ENCODE data around the gene SPTBN1. TPM values are rescaled to one million over a fixed set of nuclear protein-coding genes. Genes with fewer than 3 reads are reported as not detected.

Gene SPTBN1
- total and polyA plus RNA-seq, 3 experiments from 2014 or later = 38.4 to 49.2 (median 38.5) TPM

GRCh38 chr2:54642677-54643430 is 186.7 kb downstream of the SPTBN1 start:
- Histone ChIP-seq H3K27me3 (ENCODE audit: insufficient read depth, low read length, poor library complexity, severe bottlenecking) (no peaks in the 10 kb centered on the region), H3K4me3 (ENCODE audit: low read length) (no peak overlapping the region), H3K36me3 (ENCODE audit: insufficient read depth, low read length) (peaks cover 74% of the 10 kb centered on the region), H3K9me3 (ENCODE audit: low read length) (no peaks in the 10 kb centered on the region), H3K4me1 (ENCODE audit: insufficient read depth, low read length) (peaks cover 4% of the 10 kb centered on the region), H3K27ac (ENCODE audit: low read depth, low read length) (no peak overlapping the region)
- ChIA-PET POLR2A (no interaction called here), CTCF (interaction anchor here (0.6 to 2.9 kb wide), 3 partner anchors 23 to 332 kb away, joined by 3 to 7 read pairs (median 3); no protein-coding TSS in a partner anchor)
- H3K27me3 Mint-ChIP-seq = no peaks in the 10 kb centered on the region
- H3K36me3 Mint-ChIP-seq = peaks cover 13 to 96% (median 27%) of the 10 kb centered on the region in 3 donors
- H3K9me3 Mint-ChIP-seq = no peaks in the 10 kb centered on the region
- peak in 1 of 5 donors; percentile 4 for DNase-seq
- peak overlapping the region in 3 of 8 donors; percentile 8 to 78 (median 19) for H3K27ac Mint-ChIP-seq
- peaks cover 13 to 37% (median 20%) of the 10 kb centered on the region in 3 donors for H3K4me1 Mint-ChIP-seq
- no peak overlapping the region for H3K4me3 Mint-ChIP-seq

- DNase-seq = no peak
- peak overlapping the region in 1 of 8 donors; percentile 6 for H3K27ac Mint-ChIP-seq
- H3K36me3 ChIP-seq (ENCODE audit: insufficient read depth, low read length) = peaks cover 73% of the 10 kb centered on the region
- no peak overlapping the region for H3K4me3 ChIP-seq (ENCODE audit: low read length)
- peaks cover 13 to 28% (median 20%) of the 10 kb centered on the region in 3 donors for H3K4me1 Mint-ChIP-seq
- no peaks in the 10 kb centered on the region for H3K9me3 ChIP-seq (ENCODE audit: low read length)
- H3K36me3 Mint-ChIP-seq = peaks cover 15 to 96% (median 20%) of the 10 kb centered on the region in 3 donors
- no peaks in the 10 kb centered on the region for H3K27me3 ChIP-seq (ENCODE audit: insufficient read depth, low read length, poor library complexity, severe bottlenecking)
- peaks cover 4% of the 10 kb centered on the region for H3K4me1 ChIP-seq (ENCODE audit: insufficient read depth, low read length)
- no peaks in the 10 kb centered on the region for H3K9me3 Mint-ChIP-seq
- H3K27me3 Mint-ChIP-seq = peaks cover 0 to 2% of the 10 kb centered on the region in 2 donors
- no peak overlapping the region for H3K4me3 Mint-ChIP-seq
- ChIA-PET CTCF (no interaction called here), POLR2A (no interaction called here)
- H3K27ac ChIP-seq (ENCODE audit: low read depth, low read length) = no peak overlapping the region
Observed at GRCh38 chr2:54644236-54644635, 188.1 kb downstream of the SPTBN1 start.

DNA sequence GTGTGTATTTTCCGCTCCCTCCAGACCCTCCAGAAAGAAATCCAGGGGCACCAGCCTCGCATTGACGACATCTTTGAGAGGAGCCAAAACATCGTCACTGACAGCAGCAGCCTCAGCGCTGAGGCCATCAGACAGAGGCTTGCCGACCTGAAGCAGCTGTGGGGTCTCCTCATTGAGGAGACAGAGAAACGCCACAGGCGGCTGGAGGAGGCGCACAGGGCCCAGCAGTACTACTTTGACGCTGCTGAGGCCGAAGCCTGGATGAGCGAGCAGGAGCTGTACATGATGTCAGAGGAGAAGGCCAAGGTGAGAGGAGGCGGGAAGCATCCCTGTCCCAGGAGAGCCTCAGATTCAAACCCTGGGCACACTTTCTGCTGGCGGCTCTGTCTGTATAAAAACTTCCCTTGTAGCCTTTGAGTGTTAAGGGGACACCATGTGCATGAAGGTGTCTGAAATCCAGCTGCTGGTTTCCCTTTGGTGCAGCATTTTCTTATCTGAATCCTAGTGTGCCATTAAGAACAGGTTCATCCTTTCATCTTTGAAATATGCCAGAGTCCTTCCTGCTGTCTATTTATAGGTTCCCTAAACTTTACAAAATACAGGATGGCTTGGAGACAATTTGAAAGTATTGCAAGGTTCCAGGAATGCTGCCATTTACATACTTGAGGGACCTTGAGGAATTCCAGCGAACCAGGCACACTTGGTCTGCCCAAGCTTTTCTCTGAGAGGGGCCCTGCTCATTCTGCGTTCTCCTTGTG is 190.2 kb downstream of the SPTBN1 start:
- Mint-ChIP-seq H3K27ac (peak overlapping the region in 2 of 8 donors; percentile 47 to 48), H3K27me3 (peaks cover 0 to 2% of the 10 kb centered on the region in 2 donors), H3K4me3 (no peak overlapping the region), H3K9me3 (no peaks in the 10 kb centered on the region), H3K36me3 (peaks cover 20 to 97% (median 25%) of the 10 kb centered on the region in 3 donors), H3K4me1 (peaks cover 10 to 13% (median 10%) of the 10 kb centered on the region in 3 donors)
- CTCF ChIA-PET = no interaction called here
- Histone ChIP-seq H3K27ac (ENCODE audit: low read depth, low read length) (no peak overlapping the region), H3K27me3 (ENCODE audit: insufficient read depth, low read length, poor library complexity, severe bottlenecking) (no peaks in the 10 kb centered on the region), H3K9me3 (ENCODE audit: low read length) (no peaks in the 10 kb centered on the region), H3K36me3 (ENCODE audit: insufficient read depth, low read length) (peaks cover 76% of the 10 kb centered on the region), H3K4me1 (ENCODE audit: insufficient read depth, low read length) (no peaks in the 10 kb centered on the region), H3K4me3 (ENCODE audit: low read length) (no peak overlapping the region)
- POLR2A ChIA-PET = no interaction called here
- no peak for DNase-seq

GRCh38 chr2:54648256-54648655 is 192.1 kb downstream of the SPTBN1 start:
- no peaks in the 10 kb centered on the region for H3K9me3 ChIP-seq (ENCODE audit: low read length)
- Mint-ChIP-seq H3K27me3 (peaks cover 0 to 2% of the 10 kb centered on the region in 2 donors), H3K36me3 (peaks cover 23 to 99% (median 25%) of the 10 kb centered on the region in 3 donors), H3K4me1 (peaks cover 3 to 4% (median 3%) of the 10 kb centered on the region in 3 donors), H3K27ac (peak overlapping the region in 2 of 8 donors; percentile 6 to 87), H3K4me3 (no peak overlapping the region), H3K9me3 (no peaks in the 10 kb centered on the region)
- H3K36me3 ChIP-seq (ENCODE audit: insufficient read depth, low read length) = peaks cover 82% of the 10 kb centered on the region
- ChIA-PET POLR2A (no interaction called here), CTCF (no interaction called here)
- no peaks in the 10 kb centered on the region for H3K27me3 ChIP-seq (ENCODE audit: insufficient read depth, low read length, poor library complexity, severe bottlenecking)
- H3K4me3 ChIP-seq (ENCODE audit: low read length) = no peak overlapping the region
- H3K27ac ChIP-seq (ENCODE audit: low read depth, low read length) = no peak overlapping the region
- no peaks in the 10 kb centered on the region for H3K4me1 ChIP-seq (ENCODE audit: insufficient read depth, low read length)
- DNase-seq = no peak

- no peak for DNase-seq
- Mint-ChIP-seq H3K36me3 (peaks cover 23 to 99% (median 26%) of the 10 kb centered on the region in 3 donors), H3K27ac (peak overlapping the region in 3 of 8 donors; percentile 23 to 68 (median 34)), H3K9me3 (no peaks in the 10 kb centered on the region), H3K4me1 (peaks cover 3 to 4% (median 3%) of the 10 kb centered on the region in 3 donors), H3K27me3 (peaks cover 0 to 2% of the 10 kb centered on the region in 2 donors), H3K4me3 (no peak overlapping the region)
- Histone ChIP-seq H3K9me3 (ENCODE audit: low read length) (no peaks in the 10 kb centered on the region), H3K4me3 (ENCODE audit: low read length) (no peak overlapping the region), H3K4me1 (ENCODE audit: insufficient read depth, low read length) (no peaks in the 10 kb centered on the region), H3K27me3 (ENCODE audit: insufficient read depth, low read length, poor library complexity, severe bottlenecking) (no peaks in the 10 kb centered on the region), H3K36me3 (ENCODE audit: insufficient read depth, low read length) (peaks cover 87% of the 10 kb centered on the region), H3K27ac (ENCODE audit: low read depth, low read length) (no peak overlapping the region)
- CTCF ChIA-PET = no interaction called here
- POLR2A ChIA-PET = no interaction called here
Observed at GRCh38 chr2:54649191-54649590, 193.1 kb downstream of the SPTBN1 start.

DNA sequence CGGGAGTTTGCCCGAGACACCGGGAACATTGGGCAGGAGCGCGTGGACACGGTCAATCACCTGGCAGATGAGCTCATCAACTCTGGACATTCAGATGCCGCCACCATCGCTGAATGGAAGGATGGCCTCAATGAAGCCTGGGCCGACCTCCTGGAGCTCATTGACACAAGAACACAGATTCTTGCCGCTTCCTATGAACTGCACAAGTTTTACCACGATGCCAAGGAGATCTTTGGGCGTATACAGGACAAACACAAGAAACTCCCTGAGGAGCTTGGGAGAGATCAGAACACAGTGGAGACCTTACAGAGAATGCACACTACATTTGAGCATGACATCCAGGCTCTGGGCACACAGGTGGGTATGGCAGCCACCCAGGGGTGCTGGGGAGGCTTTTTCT is 193.5 kb downstream of the SPTBN1 start:
- Histone ChIP-seq H3K27ac (ENCODE audit: low read depth, low read length) (no peak overlapping the region), H3K4me1 (ENCODE audit: insufficient read depth, low read length) (no peaks in the 10 kb centered on the region), H3K4me3 (ENCODE audit: low read length) (no peak overlapping the region), H3K36me3 (ENCODE audit: insufficient read depth, low read length) (peaks cover 87% of the 10 kb centered on the region), H3K9me3 (ENCODE audit: low read length) (no peaks in the 10 kb centered on the region), H3K27me3 (ENCODE audit: insufficient read depth, low read length, poor library complexity, severe bottlenecking) (no peaks in the 10 kb centered on the region)
- Mint-ChIP-seq H3K4me3 (no peak overlapping the region), H3K9me3 (no peaks in the 10 kb centered on the region), H3K27ac (peak overlapping the region in 2 of 8 donors; percentile 23 to 34), H3K36me3 (peaks cover 23 to 99% (median 26%) of the 10 kb centered on the region in 3 donors), H3K4me1 (peaks cover 3 to 4% (median 3%) of the 10 kb centered on the region in 3 donors), H3K27me3 (peaks cover 0 to 2% of the 10 kb centered on the region in 2 donors)
- ChIA-PET CTCF (no interaction called here), POLR2A (no interaction called here)
- DNase-seq = no peak

- Mint-ChIP-seq H3K27me3 (peaks cover 0 to 2% of the 10 kb centered on the region in 2 donors), H3K4me3 (no peak overlapping the region), H3K9me3 (no peaks in the 10 kb centered on the region), H3K36me3 (peaks cover 26 to 99% (median 28%) of the 10 kb centered on the region in 3 donors), H3K27ac (peak overlapping the region in 4 of 8 donors; percentile 14 to 75 (median 26)), H3K4me1 (peaks cover 3 to 4% (median 3%) of the 10 kb centered on the region in 3 donors)
- peaks cover 87% of the 10 kb centered on the region for H3K36me3 ChIP-seq (ENCODE audit: insufficient read depth, low read length)
- ChIA-PET POLR2A (no interaction called here), CTCF (no interaction called here)
- no peak overlapping the region for H3K4me3 ChIP-seq (ENCODE audit: low read length)
- no peaks in the 10 kb centered on the region for H3K27me3 ChIP-seq (ENCODE audit: insufficient read depth, low read length, poor library complexity, severe bottlenecking)
- no peak for DNase-seq
- no peak overlapping the region for H3K27ac ChIP-seq (ENCODE audit: low read depth, low read length)
- H3K4me1 ChIP-seq (ENCODE audit: insufficient read depth, low read length) = no peaks in the 10 kb centered on the region
- H3K9me3 ChIP-seq (ENCODE audit: low read length) = no peaks in the 10 kb centered on the region
Observed at GRCh38 chr2:54650612-54651011, 194.5 kb downstream of the SPTBN1 start.

DNA sequence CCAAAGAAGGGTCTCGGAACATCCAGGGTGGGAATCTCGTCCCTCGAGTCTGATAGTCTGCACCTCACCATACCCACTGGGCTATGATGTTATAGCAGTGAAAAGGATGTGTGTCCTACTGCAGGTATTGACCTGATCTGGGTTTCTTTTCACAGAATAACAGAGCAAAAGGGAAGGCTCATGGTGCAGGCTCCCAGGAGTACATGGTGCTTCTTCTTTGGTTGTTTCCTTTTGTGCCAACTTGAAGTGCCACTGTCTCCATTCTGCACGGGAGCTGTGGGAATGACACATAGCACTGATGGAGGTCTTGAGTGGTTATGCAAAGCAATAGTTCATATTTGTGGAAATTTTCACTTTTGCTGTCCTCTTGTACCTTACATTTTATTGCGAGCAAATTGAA is 195.2 kb downstream of the SPTBN1 start:
- H3K9me3 Mint-ChIP-seq = no peaks in the 10 kb centered on the region
- ChIA-PET CTCF (no interaction called here), POLR2A (no interaction called here)
- Histone ChIP-seq H3K27ac (ENCODE audit: low read depth, low read length) (no peak overlapping the region), H3K36me3 (ENCODE audit: insufficient read depth, low read length) (peaks cover 87% of the 10 kb centered on the region), H3K9me3 (ENCODE audit: low read length) (no peaks in the 10 kb centered on the region), H3K27me3 (ENCODE audit: insufficient read depth, low read length, poor library complexity, severe bottlenecking) (no peaks in the 10 kb centered on the region), H3K4me3 (ENCODE audit: low read length) (no peak overlapping the region), H3K4me1 (ENCODE audit: insufficient read depth, low read length) (no peaks in the 10 kb centered on the region)
- peaks cover 3 to 4% (median 3%) of the 10 kb centered on the region in 3 donors for H3K4me1 Mint-ChIP-seq
- no peak for DNase-seq
- no peak overlapping the region for H3K4me3 Mint-ChIP-seq
- H3K36me3 Mint-ChIP-seq = peaks cover 26 to 99% (median 31%) of the 10 kb centered on the region in 3 donors
- H3K27me3 Mint-ChIP-seq = peaks cover 0 to 2% of the 10 kb centered on the region in 2 donors
- H3K27ac Mint-ChIP-seq = peak overlapping the region in 1 of 8 donors; percentile 7
